ENCODE data around the gene EXTL2.

EXTL2 gene

DNA sequence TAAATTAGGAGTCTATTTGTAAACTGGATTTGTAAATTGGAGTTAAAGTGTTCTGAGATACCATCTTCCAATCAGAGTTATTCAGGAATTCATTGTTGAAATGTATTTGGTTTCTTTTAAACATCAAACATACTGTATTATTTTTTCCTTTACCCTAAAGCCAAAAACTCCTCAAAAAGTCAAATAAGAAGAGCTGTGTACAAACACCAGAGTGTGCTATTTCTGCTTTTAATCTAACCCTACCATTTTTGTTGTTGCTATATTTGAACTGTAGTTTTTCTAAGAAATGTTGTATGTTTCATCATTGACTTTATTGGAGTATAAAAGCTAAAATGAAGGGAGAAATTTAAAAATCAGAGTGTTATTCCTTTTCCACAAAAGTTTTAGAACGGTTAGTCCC is 37.1 kb upstream of the EXTL2 start:
- no peak overlapping the region for H3K9ac ChIP-seq (ENCODE audit: insufficient read length, low read depth)
- no peaks in the 10 kb centered on the region for H3K27me3 ChIP-seq (ENCODE audit: insufficient read depth, insufficient read length)
- TF ChIP-seq SUZ12 (IDR thresholded peaks at IDR 0.05; ENCODE audit: extremely low read depth, insufficient read depth, insufficient read length), result no peak
- no peak for TF ChIP-seq YY1 (IDR thresholded peaks at IDR 0.05; ENCODE audit: insufficient read depth, insufficient read length)
- TF ChIP-seq ZNF274 (IDR thresholded peaks at IDR 0.05; ENCODE audit: low read depth, low read length), result no peak
- H3K9me3 ChIP-seq (ENCODE audit: insufficient read depth, low read length), result no peaks in the 10 kb centered on the region
- H3K36me3 ChIP-seq (ENCODE audit: insufficient read depth, insufficient read length, low read length), result peaks cover 6% of the 10 kb centered on the region
- DNase-seq (ENCODE audit: low read depth, low spot score), result no peak
- H3K4me1 ChIP-seq (ENCODE audit: insufficient read depth, insufficient read length), result no peaks in the 10 kb centered on the region
- H3K4me3 ChIP-seq (ENCODE audit: insufficient read length, low read depth), result no peak overlapping the region

DNA sequence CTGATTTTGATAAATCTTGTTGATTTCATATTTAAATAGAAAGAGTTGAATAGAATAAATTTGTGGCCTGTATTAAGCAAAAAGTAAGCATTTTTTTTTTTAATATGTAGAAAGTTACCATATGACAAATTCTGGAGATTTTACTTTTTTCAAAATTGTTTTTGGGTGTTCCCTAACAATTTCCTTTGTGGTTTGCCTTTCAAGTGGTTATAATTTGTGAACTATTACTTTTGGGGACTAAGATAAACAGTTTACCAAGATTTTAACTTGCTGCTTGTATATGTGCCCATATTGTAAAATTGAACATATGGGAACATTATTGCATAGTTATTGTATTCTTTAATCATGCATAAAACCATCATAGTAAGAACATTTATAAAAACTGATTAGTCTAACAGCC is 35.9 kb upstream of the EXTL2 start:
- H3K27me3 ChIP-seq (ENCODE audit: insufficient read depth, insufficient read length), result no peaks in the 10 kb centered on the region
- no peak overlapping the region for H3K4me3 ChIP-seq (ENCODE audit: insufficient read length, low read depth)
- no peak overlapping the region for H3K9ac ChIP-seq (ENCODE audit: insufficient read length, low read depth)
- TF ChIP-seq SUZ12 (IDR thresholded peaks at IDR 0.05; ENCODE audit: extremely low read depth, insufficient read depth, insufficient read length), result no peak
- no peak for TF ChIP-seq ZNF274 (IDR thresholded peaks at IDR 0.05; ENCODE audit: low read depth, low read length)
- no peak for DNase-seq (ENCODE audit: low read depth, low spot score)
- H3K9me3 ChIP-seq (ENCODE audit: insufficient read depth, low read length), result no peaks in the 10 kb centered on the region
- no peaks in the 10 kb centered on the region for H3K4me1 ChIP-seq (ENCODE audit: insufficient read depth, insufficient read length)
- peaks cover 10% of the 10 kb centered on the region for H3K36me3 ChIP-seq (ENCODE audit: insufficient read depth, insufficient read length, low read length)

DNA sequence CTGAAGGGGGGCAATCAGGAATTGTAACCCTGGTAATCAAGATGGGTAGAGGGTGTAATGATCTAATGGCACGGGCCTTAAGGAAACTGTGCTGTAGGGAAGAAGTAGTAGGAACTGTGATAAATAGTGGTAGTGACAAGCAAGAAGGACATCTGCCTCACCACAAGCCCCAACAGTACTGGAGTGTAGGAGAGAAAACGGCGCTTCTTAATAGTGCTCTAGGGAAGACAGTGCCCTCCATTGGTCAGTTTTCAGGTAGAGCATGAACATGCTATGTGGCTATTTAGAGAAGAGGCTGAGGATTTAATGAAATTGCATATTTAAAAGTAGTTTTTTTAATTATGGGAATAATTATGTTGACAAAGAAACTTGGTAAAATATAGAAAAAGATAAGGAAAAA is 33.5 kb upstream of the EXTL2 start:
- Histone ChIP-seq H3K36me3 (ENCODE audit: insufficient read depth, insufficient read length, low read length) (peaks cover 29% of the 10 kb centered on the region), H3K9me3 (ENCODE audit: insufficient read depth, low read length) (no peaks in the 10 kb centered on the region), H3K9ac (ENCODE audit: insufficient read length, low read depth) (no peak overlapping the region), H3K4me1 (ENCODE audit: insufficient read depth, insufficient read length) (no peaks in the 10 kb centered on the region), H3K4me3 (ENCODE audit: insufficient read length, low read depth) (no peak overlapping the region), H3K27me3 (ENCODE audit: insufficient read depth, insufficient read length) (no peaks in the 10 kb centered on the region)
- DNase-seq (ENCODE audit: low read depth, low spot score), result peak; percentile 9
- TF ChIP-seq YY1 (IDR thresholded peaks at IDR 0.05; ENCODE audit: insufficient read depth, insufficient read length) (no peak), SUZ12 (IDR thresholded peaks at IDR 0.05; ENCODE audit: extremely low read depth, insufficient read depth, insufficient read length) (no peak), ZNF274 (IDR thresholded peaks at IDR 0.05; ENCODE audit: low read depth, low read length) (no peak)

DNA sequence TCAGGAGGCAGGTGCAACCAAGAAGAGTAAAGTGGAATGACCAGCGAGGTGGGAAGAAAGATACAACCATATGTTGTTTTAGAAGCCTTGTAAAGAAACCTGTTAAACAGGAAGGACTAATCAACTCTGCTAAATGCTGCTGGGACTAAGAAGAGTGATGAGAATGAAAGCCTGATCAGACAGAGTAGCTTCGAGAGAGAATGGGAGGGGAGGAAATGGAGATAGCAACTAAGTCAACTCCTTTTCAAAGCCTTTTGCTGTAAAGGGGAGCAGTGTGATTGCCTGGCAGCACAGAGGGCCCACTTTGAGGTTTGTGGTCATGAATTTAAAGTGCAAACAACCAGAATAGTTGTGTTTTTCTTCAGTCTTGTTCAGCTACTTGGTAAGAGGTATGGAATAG is 32.6 kb upstream of the EXTL2 start:
- Histone ChIP-seq H3K9ac (ENCODE audit: insufficient read length, low read depth) (no peak overlapping the region), H3K9me3 (ENCODE audit: insufficient read depth, low read length) (no peaks in the 10 kb centered on the region), H3K4me3 (ENCODE audit: insufficient read length, low read depth) (no peak overlapping the region), H3K4me1 (ENCODE audit: insufficient read depth, insufficient read length) (no peaks in the 10 kb centered on the region), H3K27me3 (ENCODE audit: insufficient read depth, insufficient read length) (no peaks in the 10 kb centered on the region), H3K36me3 (ENCODE audit: insufficient read depth, insufficient read length, low read length) (peaks cover 29% of the 10 kb centered on the region)
- DNase-seq (ENCODE audit: low read depth, low spot score), result no peak
- TF ChIP-seq YY1 (IDR thresholded peaks at IDR 0.05; ENCODE audit: insufficient read depth, insufficient read length) (no peak), ZNF274 (IDR thresholded peaks at IDR 0.05; ENCODE audit: low read depth, low read length) (no peak), SUZ12 (IDR thresholded peaks at IDR 0.05; ENCODE audit: extremely low read depth, insufficient read depth, insufficient read length) (no peak)

DNA sequence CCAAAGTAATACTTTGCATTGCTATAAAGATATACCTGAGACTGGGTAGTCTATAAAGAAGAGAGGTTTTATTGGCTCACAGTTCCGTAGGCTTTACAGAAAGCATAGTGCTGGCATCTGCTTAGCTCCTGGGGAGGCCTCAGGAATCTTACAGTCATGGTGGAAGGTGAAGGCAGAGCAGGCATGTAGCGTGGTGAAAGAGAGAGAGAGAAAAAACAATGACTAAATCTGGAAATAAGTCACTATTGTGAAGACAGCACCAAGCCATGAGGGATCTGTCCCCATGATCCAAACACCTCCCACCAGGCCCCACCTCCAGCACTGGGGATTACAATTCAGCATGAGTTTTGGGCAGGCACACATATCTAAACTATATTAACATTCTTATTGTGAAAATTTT is 31.6 kb upstream of the EXTL2 start:
- Histone ChIP-seq H3K27me3 (ENCODE audit: insufficient read depth, insufficient read length) (no peaks in the 10 kb centered on the region), H3K9me3 (ENCODE audit: insufficient read depth, low read length) (no peaks in the 10 kb centered on the region), H3K4me3 (ENCODE audit: insufficient read length, low read depth) (no peak overlapping the region), H3K4me1 (ENCODE audit: insufficient read depth, insufficient read length) (no peaks in the 10 kb centered on the region), H3K9ac (ENCODE audit: insufficient read length, low read depth) (no peak overlapping the region), H3K36me3 (ENCODE audit: insufficient read depth, insufficient read length, low read length) (peaks cover 30% of the 10 kb centered on the region)
- no peak for DNase-seq (ENCODE audit: low read depth, low spot score)
- TF ChIP-seq YY1 (IDR thresholded peaks at IDR 0.05; ENCODE audit: insufficient read depth, insufficient read length) (no peak), SUZ12 (IDR thresholded peaks at IDR 0.05; ENCODE audit: extremely low read depth, insufficient read depth, insufficient read length) (no peak), ZNF274 (IDR thresholded peaks at IDR 0.05; ENCODE audit: low read depth, low read length) (no peak)

DNA sequence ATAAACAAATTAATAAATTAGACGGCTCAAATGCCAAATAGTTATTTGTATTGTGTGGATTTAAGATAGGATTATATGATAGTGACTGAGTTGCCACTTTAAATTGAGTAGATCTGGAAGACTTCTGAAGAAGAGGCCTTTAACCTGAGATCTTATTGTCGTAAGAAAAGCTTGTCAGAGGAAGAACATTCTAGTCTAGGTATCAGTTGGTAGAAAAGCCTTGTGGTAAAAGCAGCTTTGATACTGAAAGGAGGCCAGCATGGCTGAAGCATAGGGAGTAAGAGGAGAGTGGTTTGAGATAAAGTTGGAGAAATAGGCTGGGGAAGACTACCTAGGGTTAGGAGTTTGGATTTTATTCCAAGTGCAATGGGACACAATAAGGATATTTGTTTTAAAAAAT is 30.3 kb upstream of the EXTL2 start:
- no peak overlapping the region for H3K9ac ChIP-seq (ENCODE audit: insufficient read length, low read depth)
- H3K36me3 ChIP-seq (ENCODE audit: insufficient read depth, insufficient read length, low read length), result peaks cover 30% of the 10 kb centered on the region
- no peaks in the 10 kb centered on the region for H3K9me3 ChIP-seq (ENCODE audit: insufficient read depth, low read length)
- no peaks in the 10 kb centered on the region for H3K4me1 ChIP-seq (ENCODE audit: insufficient read depth, insufficient read length)
- H3K4me3 ChIP-seq (ENCODE audit: insufficient read length, low read depth), result no peak overlapping the region
- no peak for TF ChIP-seq YY1 (IDR thresholded peaks at IDR 0.05; ENCODE audit: insufficient read depth, insufficient read length)
- TF ChIP-seq ZNF274 (IDR thresholded peaks at IDR 0.05; ENCODE audit: low read depth, low read length), result no peak
- no peak for TF ChIP-seq SUZ12 (IDR thresholded peaks at IDR 0.05; ENCODE audit: extremely low read depth, insufficient read depth, insufficient read length)
- no peaks in the 10 kb centered on the region for H3K27me3 ChIP-seq (ENCODE audit: insufficient read depth, insufficient read length)
- DNase-seq (ENCODE audit: low read depth, low spot score), result no peak

DNA sequence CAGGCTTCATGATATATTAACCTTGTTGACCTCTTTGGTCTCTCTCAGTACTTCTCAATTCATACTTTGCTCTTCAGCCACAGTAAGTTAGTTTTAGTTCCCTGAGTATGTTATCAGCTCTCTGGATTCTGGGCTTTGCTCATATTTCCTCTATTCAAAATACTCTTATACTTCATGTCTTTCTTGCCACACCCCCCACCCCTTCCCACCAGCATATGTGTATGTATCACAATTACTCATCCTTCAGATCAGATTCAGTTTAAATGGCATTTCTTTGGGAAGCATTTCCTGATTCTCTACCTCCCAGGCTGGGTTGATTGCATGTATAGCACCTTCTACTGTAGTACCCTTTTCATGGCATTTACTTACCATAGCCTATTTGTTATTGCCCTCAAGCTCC is 29.6 kb upstream of the EXTL2 start:
- DNase-seq (ENCODE audit: low read depth, low spot score), result no peak
- Histone ChIP-seq H3K9me3 (ENCODE audit: insufficient read depth, low read length) (no peaks in the 10 kb centered on the region), H3K27me3 (ENCODE audit: insufficient read depth, insufficient read length) (no peaks in the 10 kb centered on the region), H3K9ac (ENCODE audit: insufficient read length, low read depth) (no peak overlapping the region), H3K4me1 (ENCODE audit: insufficient read depth, insufficient read length) (no peaks in the 10 kb centered on the region), H3K36me3 (ENCODE audit: insufficient read depth, insufficient read length, low read length) (peaks cover 30% of the 10 kb centered on the region), H3K4me3 (ENCODE audit: insufficient read length, low read depth) (no peak overlapping the region)
- no peak for TF ChIP-seq ZNF274 (IDR thresholded peaks at IDR 0.05; ENCODE audit: low read depth, low read length)
- TF ChIP-seq SUZ12 (IDR thresholded peaks at IDR 0.05; ENCODE audit: extremely low read depth, insufficient read depth, insufficient read length), result no peak
- no peak for TF ChIP-seq YY1 (IDR thresholded peaks at IDR 0.05; ENCODE audit: insufficient read depth, insufficient read length)
